ENCODE data around the gene CABLES2.

DNA sequence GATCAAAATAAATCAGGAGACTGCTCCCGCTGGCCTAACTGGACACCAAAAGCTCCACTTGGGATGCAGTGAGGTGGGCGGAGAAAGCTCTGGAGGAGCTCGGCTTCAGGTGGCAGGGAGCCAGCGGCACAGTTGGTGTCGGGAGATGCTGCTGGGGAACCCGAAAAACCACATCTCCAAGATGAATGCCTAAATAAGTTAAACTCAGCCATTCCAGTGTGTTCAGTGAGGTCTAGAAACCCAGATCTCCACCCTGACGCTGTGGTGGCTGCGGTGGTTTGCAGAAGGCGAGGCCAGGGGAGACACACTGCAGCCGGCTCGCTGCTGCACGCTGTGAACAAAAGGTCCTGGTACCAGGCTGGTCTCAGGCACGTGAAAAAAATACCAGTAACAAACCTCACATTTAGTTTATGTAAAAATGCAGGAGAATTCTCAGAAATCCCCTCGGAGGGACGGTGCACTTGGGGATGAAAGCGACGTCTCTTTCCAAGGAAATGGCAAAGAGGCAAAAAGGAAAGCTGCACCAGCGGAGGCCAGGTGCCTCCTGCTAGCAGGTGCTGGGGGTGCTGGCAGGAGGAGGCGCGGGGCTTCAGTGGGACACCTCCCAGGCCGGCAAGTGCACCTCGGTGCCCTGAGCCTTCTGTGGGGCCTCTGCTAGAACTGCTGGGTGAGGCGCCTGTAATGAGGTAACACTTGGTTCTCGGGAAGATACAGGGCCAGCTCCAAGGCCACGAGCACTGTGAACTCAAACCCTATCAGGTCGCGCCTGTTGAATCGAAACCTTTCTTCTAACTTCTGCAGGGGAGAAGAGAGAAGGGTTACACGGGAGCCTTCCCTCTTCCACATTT is 16.5 kb downstream of the CABLES2 start:
- TF ChIP-seq TCF7L2 (IDR thresholded peaks at IDR 0.05; ENCODE audit: borderline replicate concordance, extremely low read depth, insufficient read depth, insufficient read length): no peak
- TF ChIP-seq POLR2AphosphoS5 (IDR thresholded peaks at IDR 0.05; ENCODE audit: low read depth, low read length): no peak
- TF ChIP-seq SP1 (IDR thresholded peaks at IDR 0.05; ENCODE audit: low read depth): no peak
- TF ChIP-seq, protein P1, sequence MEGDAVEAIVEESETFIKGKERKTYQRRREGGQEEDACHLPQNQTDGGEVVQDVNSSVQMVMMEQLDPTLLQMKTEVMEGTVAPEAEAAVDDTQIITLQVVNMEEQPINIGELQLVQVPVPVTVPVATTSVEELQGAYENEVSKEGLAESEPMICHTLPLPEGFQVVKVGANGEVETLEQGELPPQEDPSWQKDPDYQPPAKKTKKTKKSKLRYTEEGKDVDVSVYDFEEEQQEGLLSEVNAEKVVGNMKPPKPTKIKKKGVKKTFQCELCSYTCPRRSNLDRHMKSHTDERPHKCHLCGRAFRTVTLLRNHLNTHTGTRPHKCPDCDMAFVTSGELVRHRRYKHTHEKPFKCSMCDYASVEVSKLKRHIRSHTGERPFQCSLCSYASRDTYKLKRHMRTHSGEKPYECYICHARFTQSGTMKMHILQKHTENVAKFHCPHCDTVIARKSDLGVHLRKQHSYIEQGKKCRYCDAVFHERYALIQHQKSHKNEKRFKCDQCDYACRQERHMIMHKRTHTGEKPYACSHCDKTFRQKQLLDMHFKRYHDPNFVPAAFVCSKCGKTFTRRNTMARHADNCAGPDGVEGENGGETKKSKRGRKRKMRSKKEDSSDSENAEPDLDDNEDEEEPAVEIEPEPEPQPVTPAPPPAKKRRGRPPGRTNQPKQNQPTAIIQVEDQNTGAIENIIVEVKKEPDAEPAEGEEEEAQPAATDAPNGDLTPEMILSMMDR (IDR thresholded peaks at IDR 0.05 in 2 of 3, conservative IDR thresholded peaks at IDR 0.05 in 1 of 3; ENCODE audit: borderline replicate concordance in 1 of 3, insufficient read depth in 1 of 3, low read depth in 2 of 3, low read length in 2 of 3): no peak
- no peak for TF ChIP-seq EZH2 (IDR thresholded peaks at IDR 0.05)
- no peak for TF ChIP-seq EZH2phosphoT487 (IDR thresholded peaks at IDR 0.05; ENCODE audit: borderline replicate concordance)
- TF ChIP-seq, protein P2, sequence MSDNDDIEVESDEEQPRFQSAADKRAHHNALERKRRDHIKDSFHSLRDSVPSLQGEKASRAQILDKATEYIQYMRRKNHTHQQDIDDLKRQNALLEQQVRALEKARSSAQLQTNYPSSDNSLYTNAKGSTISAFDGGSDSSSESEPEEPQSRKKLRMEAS (IDR thresholded peaks at IDR 0.05): no peak
- TF ChIP-seq ZNF274 (IDR thresholded peaks at IDR 0.05; ENCODE audit: low read depth, low read length): no peak
- no peak for TF ChIP-seq SIN3A (IDR thresholded peaks at IDR 0.05; ENCODE audit: low read depth)
- no peak for TF ChIP-seq ZFX (IDR thresholded peaks at IDR 0.05)
- TF ChIP-seq RAD21 (IDR thresholded peaks at IDR 0.05; ENCODE audit: low read depth): no peak
- no peak for TF ChIP-seq YY1 (IDR thresholded peaks at IDR 0.05; ENCODE audit: extremely low read depth, insufficient replicate concordance, low read depth, low read length)
- TF ChIP-seq POLR2A (IDR thresholded peaks at IDR 0.05; ENCODE audit: borderline replicate concordance, extremely low read depth, insufficient read depth, insufficient read length): no peak
